GM19452 (cell line): ENCODE data around the gene ZKSCAN7.
"Not testable (repeated sequence)": the region's sequence is repeated elsewhere in the genome, so short reads cannot be mapped to it uniquely, and the experiment has no call there.

Source experiments
- ATAC-seq: cut with Tn5 transposase; IDR thresholded peaks from one replicate; pipeline ENCODE4 v1.9.1; 2021; ENCODE audit not compliant: unreplicated experiment

The ZKSCAN7 gene

GRCh38 chr3:44554626-44555592 lies at the start of gene ZKSCAN7:
ZKSCAN7 (plus strand) TSS chr3:44555193; CDS start chr3:44557048, 1,855 bp downstream.
- ATAC-seq: peak; percentile 73

- ATAC-seq: no peak
Observed at GRCh38 chr3:44506556-44506955, 48.4 kb upstream of the ZKSCAN7 start.

DNA sequence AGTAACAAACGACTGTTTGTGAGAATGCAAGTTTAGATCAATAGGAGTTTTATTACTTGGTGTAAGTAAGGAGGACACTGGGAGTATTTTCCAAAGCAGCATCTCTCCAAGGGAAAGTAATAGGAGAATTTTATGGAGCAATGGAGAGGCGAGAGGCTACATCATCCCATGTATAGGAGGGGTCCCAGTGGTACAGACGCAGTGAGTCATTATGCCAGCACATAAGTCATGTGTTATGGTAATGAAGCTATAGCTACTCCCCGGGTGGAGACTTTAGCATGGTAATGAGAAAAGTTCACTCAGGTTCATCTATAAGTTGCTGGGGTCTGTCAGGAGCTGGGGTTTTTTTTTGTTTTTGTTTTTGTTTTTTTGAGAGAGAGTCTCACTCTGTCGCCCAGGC lies 48.0 kb upstream of the ZKSCAN7 start:
- ATAC-seq: no peak

DNA sequence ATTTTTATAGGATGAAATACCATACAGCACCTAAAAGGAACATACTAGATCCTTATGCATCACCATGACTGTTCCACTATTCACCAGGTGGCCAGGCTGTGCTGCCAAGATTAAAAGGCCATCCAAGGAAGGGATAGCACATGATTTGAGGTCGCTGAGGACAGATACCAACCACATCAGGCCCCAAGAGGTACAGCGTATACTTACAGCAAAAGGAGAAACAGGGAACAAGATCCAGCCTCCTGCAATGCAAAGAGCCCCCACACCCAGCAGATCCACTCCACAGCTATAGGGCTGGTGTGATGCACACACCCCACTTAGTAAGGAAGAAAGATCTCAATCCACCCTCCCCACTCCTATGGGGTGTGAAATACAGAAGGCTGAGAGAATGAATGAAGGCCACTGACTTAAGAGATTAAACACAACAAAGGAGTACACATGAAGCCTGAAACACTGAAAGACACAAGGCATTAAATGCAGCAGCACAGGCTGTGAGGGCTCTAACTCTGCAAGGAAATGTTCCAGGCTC lies 45.5 kb upstream of the ZKSCAN7 start:
- no peak for ATAC-seq

- no peak for ATAC-seq
Observed at GRCh38 chr3:44510000-44510368, 45.0 kb upstream of the ZKSCAN7 start.

- ATAC-seq: no peak
Observed at GRCh38 chr3:44511238-44511566, 43.8 kb upstream of the ZKSCAN7 start.

DNA sequence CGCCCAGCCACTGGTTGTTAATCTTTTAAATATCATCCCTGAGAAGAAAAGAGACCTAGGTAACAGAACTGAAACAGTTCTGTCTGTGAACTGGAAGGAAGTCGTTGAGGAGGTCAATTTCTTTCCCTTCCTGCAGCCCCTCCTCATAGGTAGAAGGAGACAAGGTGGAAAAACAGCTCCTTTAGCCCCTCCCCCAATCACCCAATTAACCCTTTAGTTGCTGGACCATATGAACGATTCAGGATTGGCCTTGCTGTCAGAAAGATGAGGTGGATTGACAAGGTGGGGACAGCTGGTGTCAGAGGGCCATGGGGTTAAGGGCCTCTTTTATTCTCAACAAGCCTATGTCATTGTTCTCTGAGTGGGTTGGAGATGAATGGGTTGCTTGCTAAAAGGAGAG lies 41.5 kb upstream of the ZKSCAN7 start:
- ATAC-seq: no peak

GRCh38 chr3:44516230-44516629 lies 38.8 kb upstream of the ZKSCAN7 start:
- ATAC-seq: no peak

DNA sequence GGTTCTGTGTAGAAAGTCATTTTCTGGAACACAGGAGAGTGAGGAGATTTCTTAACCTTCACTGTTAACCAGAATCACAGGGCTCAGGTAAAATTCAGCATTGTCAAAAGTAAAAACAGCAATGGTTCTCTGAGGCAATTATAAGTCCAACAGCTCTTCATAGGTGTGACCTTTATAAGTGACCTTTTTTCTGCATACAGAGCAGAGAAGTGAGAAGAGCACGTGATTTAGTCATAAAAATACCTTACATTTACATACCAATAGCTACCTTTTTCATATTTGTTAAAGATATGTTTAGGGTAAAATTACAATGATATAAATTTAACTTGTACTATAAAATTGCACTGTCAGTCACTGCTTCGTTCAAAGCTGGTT lies 36.2 kb upstream of the ZKSCAN7 start:
- no peak for ATAC-seq

DNA sequence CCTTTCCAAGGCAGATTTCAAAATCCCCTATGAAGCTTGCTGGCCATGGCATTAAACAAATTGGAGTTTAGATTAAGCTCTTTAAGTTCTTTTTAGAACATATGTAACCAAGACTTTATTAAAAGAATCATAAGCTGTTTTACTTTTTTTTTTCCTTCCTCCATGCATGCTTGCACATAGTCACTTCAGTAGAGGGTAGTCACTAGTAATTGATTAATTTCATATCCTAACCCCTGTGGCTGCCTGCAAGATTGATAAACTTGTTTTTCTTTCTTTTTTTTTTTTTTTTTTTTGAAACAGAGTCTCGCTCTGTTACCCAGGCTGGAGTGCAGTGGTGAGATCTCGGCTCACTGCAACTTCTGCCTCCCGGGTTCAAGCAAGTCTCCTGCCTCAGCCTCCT lies 33.3 kb upstream of the ZKSCAN7 start:
- ATAC-seq: no peak

DNA sequence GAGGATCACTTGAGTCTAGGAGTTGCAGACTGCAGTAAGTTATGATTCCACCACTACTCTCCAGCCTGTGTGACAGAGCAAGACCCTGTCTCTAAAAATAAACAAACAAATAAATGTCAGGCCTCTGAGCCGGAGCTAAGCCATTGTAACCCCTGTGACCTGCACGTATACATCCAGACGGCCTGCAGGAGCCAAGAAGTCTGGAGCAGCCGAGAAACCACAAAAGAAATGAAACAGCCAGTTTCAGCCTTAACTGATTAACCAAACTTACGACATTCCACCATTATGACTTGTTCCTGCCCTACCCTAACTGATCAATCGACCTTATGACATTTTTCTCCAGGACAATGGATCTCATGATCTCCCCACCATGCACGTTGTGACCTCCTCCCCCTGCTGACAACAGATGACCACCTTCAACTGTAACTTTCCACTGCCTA lies 32.5 kb upstream of the ZKSCAN7 start:
- ATAC-seq: no peak

DNA sequence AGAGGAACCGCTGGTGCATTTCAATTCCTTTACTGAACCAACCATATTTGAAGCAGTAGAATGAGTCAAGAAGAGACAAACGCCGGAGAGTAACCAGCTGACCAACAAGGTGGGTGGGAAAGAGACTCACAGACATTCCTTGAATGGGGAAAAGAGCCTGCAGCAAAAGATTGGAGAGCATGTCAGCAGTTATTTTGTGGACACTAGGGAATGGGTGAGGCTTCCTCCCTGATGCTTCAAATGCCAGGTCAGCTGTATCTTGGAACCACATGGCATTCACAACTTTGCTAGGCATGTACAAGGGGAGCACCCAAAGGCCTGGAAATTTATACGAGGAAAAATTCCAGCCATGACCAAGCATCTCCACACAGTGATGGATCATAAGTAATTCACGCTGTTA lies 29.9 kb upstream of the ZKSCAN7 start:
- no peak for ATAC-seq

DNA sequence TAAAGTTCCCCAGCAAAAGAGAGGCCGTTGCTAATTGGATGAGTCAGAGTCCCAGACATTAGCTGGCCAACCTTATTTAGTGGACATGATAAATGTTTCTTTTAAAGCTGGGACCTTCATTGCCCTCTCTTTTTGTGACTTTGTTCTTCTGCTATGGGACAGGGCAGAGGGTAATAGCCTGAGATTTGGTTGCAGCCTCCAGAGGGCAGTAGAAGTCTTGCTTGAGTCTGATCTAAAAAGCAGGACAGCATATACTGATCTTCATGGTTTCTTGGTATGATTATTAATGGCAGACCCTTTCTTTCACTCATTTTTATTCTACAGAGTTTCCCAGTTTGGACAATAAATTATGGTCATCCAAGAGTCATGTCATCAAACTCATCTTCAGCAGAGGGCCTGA lies 25.1 kb upstream of the ZKSCAN7 start:
- no peak for ATAC-seq

- ATAC-seq: no peak
Observed at GRCh38 chr3:44530911-44531310, 24.1 kb upstream of the ZKSCAN7 start.

DNA sequence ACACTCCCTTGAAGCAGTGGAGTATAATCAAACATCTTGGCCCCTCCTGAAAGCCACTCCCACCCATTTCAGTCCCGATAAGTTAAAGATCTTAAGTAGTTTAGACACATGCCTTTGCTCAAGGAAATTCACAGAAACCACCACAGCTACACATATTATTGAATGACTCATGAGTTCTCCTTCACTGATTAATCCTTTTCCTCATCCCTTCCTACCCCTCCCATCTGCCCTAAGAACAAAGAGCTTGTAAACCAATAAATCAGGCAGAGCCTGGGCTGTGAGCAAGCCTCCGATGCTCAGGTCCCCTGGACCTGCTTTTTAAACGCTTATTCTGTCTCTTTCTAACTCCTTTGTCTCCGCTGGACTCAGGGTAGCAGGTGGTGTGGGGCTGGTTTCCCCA lies 20.3 kb upstream of the ZKSCAN7 start:
- not testable (repeated sequence) for ATAC-seq

DNA sequence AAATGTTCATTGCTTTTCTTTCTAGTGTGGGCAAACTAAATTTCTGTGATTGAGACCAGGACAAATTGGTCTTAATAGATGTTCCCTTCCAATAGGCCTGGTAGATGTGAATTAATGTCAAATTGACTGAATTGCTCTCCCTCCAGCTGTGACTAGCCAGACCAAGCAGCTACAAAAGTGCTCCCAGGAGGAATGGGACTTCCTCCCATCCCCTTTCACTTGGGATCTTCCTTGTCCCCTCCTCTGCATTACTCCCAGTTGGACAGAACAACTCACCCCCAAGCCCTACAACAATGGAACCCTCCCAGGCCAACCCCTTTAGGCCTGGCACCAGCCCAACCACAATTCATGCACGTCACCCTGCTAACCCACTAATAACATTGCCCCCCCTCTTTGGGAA lies 19.6 kb upstream of the ZKSCAN7 start:
- ATAC-seq: no peak

DNA sequence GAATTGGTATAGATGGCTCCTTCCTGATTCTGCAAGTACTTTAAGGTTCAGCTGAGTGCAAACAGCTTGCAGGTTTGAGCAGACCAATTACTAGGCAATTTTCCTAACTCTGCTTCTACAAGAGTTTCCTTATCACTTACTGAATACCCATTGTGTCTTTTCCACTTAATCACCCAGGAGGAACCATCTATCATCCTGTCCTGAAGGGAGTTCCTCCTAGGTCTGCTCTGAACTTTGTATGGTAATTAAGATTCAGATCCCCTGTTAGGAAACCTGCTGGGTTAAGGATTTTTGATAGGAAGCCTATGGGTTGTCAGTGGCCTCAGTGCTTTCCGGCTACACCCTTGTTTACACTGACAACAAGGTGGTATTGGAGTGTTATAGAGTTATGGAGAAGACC lies 10.2 kb upstream of the ZKSCAN7 start:
- not testable (repeated sequence) for ATAC-seq

GRCh38 chr3:44555723-44556122 lies 730 bp downstream of the ZKSCAN7 start:
- peak; percentile 12 for ATAC-seq

GRCh38 chr3:44557074-44557473 lies 2.1 kb downstream of the ZKSCAN7 start:
- ATAC-seq: no peak

DNA sequence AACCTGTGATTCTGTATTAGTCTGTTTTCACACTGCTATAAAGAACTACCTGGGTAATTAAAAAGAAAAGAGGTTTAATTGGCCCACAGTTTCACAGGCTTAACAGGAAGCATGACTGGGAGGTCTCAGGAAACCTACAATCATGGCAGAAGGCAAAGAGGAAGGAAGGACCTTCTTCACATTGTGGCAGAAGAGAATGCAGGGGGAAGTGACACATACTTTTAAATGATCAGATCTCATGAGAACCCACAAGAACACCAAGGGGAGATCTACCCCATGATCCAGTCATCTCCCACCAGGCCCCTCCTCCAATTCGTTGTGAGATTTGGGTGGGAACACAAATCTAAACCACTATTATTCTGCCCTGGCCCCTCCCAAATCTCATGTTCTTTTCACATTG lies 6.1 kb downstream of the ZKSCAN7 start:
- ATAC-seq: no peak

DNA sequence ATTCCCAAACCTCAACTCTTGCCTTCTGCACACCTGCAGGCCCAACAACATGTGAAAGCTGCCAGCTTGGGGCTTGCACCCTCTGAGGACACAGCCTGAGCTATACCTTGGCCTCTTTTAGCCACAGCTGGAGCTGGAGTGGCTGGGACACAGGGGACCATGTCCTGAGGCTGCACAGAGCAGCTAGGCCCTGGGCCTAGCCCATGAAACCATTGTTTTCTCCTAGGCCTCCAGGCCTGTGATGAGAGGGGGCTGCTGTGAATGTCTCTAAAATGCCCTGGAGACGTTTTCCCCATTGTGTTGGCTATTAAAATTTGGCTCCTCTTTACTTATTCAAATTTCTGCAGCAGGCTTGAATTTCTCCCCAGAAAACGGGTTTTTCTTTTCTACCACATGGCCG lies 7.2 kb downstream of the ZKSCAN7 start:
- no peak for ATAC-seq

- no peak for ATAC-seq
Observed at GRCh38 chr3:44568561-44568960, 13.6 kb downstream of the ZKSCAN7 start.

GRCh38 chr3:44571024-44571423 lies 16.0 kb downstream of the ZKSCAN7 start:
- ATAC-seq: no peak
